SK-N-SH treated with all-trans-retinoic acid at 6 μM for 48 hours (cell line): ENCODE results near the gene MCOLN3.

Experiments used
- ARNTL ChIP-seq: fragments of 450-650 bp; formaldehyde crosslinking; IDR thresholded peaks from 2 replicates; pipeline ENCODE4 v1.5.0; 2020; ENCODE audit warnings: low read depth, mild to moderate bottlenecking, moderate library complexity, borderline replicate concordance
- ESRRG ChIP-seq: fragments of 250-450 bp; sonication (Bioruptor Pico); IDR thresholded peaks from 2 replicates; pipeline ENCODE4 v1.6.1; 2021; ENCODE audit warnings: mild to moderate bottlenecking
- ISL1 ChIP-seq: fragments of 250-450 bp; sonication (Bioruptor Pico); IDR thresholded peaks from 2 replicates; pipeline ENCODE4 v2.1.2; 2022; ENCODE audit warnings: mild to moderate bottlenecking, moderate library complexity
- PATZ1 ChIP-seq: fragments of 250-450 bp; sonication (Bioruptor Pico); IDR thresholded peaks from 2 replicates; pipeline ENCODE4 v1.8.0; 2020; ENCODE audit warnings: mild to moderate bottlenecking, moderate library complexity, borderline replicate concordance
- RARB ChIP-seq: fragments of 250-450 bp; sonication (Bioruptor Pico); IDR thresholded peaks from 2 replicates; pipeline ENCODE4 v1.8.0; 2021; ENCODE audit warnings: mild to moderate bottlenecking, moderate library complexity
- TCF4 ChIP-seq: fragments of 250-450 bp; sonication (Bioruptor Pico); IDR thresholded peaks from 2 replicates; pipeline ENCODE4 v1.8.0; 2021; ENCODE audit warnings: mild to moderate bottlenecking, moderate library complexity, borderline replicate concordance
- TOX ChIP-seq: fragments of 250-450 bp; sonication (Bioruptor Pico); IDR thresholded peaks from 2 replicates; pipeline ENCODE4 v1.8.0; 2021; ENCODE audit warnings: mild to moderate bottlenecking, moderate library complexity, borderline replicate concordance

GRCh38 chr1:84997667-84998600, 50.4 kb downstream of the MCOLN3 start:
- no peak for TF ChIP-seq ESRRG (CRISPR knock-in tag)
- TF ChIP-seq ARNTL (CRISPR knock-in tag), result no peak
- no peak for TF ChIP-seq TCF4 (CRISPR knock-in tag)
- TF ChIP-seq ISL1 (CRISPR knock-in tag), result no peak
- no peak for TF ChIP-seq RARB (CRISPR knock-in tag)
- no peak for TF ChIP-seq PATZ1 (CRISPR knock-in tag)
- TF ChIP-seq TOX (CRISPR knock-in tag), result no peak
